ENCODE results near the gene FNIP1. TPM values are rescaled to one million over a fixed set of nuclear protein-coding genes. Genes with fewer than 3 reads are reported as not detected.
"Not testable (repeated sequence)": the region's sequence is repeated elsewhere in the genome, so short reads cannot be mapped to it uniquely, and the experiment has no call there.

Gene FNIP1
- total and polyA plus RNA-seq, 8 donors: 3.2 to 86.1 (median 16.7) TPM

DNA sequence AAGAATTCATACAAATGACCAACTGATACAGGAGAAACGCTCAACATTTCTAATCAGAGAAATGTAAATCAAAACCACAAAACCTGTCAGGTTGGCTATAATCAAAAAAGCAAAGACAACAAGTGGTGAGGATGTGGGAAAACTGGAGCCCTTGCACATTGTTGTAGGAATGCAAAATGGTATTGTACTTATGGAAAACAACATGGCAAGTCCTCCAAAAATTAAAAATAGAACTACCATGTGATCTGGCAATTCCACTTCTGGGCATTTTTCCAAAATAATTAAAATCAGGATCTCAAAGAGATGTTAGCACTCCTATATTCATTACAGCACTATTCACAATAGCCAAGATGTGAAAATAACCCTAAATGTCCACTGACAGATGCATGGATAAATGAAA lies 76.1 kb downstream of the FNIP1 start:
- intact Hi-C loops (cut with DNase I; ENCODE audit: low total_unique reads): no loop called here
- WGBS, 5 donors: 31 to 68% (median 48%) methylated on average over 1 of the region's 1 CpG
- no peak for DNase-seq

DNA sequence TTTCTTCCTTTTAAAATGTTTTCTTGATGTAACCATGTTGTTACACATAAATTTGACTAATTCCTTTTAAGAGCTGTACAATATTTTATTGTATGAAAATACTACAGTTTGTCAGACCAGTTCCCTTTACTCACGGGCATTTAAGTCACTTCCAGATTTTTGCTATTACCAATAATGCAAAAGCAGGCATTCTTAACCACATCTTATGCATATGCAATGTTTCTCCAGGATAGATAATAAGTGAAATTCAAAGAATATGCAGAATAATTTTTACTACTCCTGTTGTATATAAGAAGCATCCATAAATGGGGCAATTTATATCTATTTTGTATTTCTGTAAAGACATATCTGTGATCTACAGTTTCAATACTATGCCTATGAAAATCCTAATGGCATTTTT lies 77.3 kb downstream of the FNIP1 start:
- 92 to 100% (median 94%) methylated on average over 1 of the region's 1 CpG for WGBS, 5 donors
- Histone ChIP-seq H3K9me3 (no peaks in the 10 kb centered on the region), H3K4me3 (no peak overlapping the region), H3K4me1 (no peaks in the 10 kb centered on the region), H3K36me3 (peaks cover 4 to 45% (median 37%) of the 10 kb centered on the region in 4 donors), H3K27ac (no peak overlapping the region), H3K27me3 (no peaks in the 10 kb centered on the region)
- intact Hi-C loops (cut with DNase I; ENCODE audit: low total_unique reads): no loop called here
- TF ChIP-seq EP300 (IDR thresholded peaks at IDR 0.05): no peak
- TF ChIP-seq POLR2AphosphoS5 (IDR thresholded peaks at IDR 0.05): no peak
- no peak for TF ChIP-seq CTCF (IDR thresholded peaks at IDR 0.05)
- no peak for TF ChIP-seq POLR2A (IDR thresholded peaks at IDR 0.05)
- no peak for DNase-seq

More for the DNA sequence above, 76.1 kb downstream of the FNIP1 start:
- Histone ChIP-seq H3K4me1 (no peaks in the 10 kb centered on the region), H3K27ac (no peak overlapping the region), H3K9me3 (no peaks in the 10 kb centered on the region), H3K36me3 (peaks cover 0 to 33% (median 29%) of the 10 kb centered on the region in 4 donors), H3K27me3 (no peaks in the 10 kb centered on the region), H3K4me3 (no peak overlapping the region)
- TF ChIP-seq CTCF (IDR thresholded peaks at IDR 0.05) (no peak), EP300 (IDR thresholded peaks at IDR 0.05) (no peak), POLR2AphosphoS5 (IDR thresholded peaks at IDR 0.05) (no peak), POLR2A (IDR thresholded peaks at IDR 0.05) (no peak)

DNA sequence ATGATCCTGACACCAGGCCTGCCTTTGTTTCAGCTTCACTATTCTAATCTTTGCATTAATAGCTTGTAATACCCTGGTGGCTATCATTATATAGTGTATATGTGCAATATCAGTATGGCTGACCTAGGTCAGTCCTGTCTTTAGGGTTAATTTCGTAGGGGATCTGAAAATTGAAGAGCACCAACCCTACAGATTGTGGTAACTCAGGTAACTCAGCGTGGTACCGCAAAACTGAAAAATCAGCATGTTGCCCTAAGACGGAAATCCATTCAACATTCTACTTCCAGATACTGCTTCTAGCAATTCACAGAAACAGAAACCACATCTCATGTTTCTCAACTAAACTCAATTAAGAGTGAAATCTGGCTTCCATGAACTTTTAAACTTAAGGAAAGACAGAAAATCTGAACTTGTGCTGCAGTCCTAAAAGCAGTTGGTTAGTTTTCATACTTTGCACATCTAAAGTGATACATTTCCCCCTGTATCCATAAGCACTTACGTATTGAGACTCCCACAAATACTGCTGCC lies 78.3 kb downstream of the FNIP1 start:
- no peak overlapping the region for H3K27ac ChIP-seq
- H3K4me1 ChIP-seq: no peaks in the 10 kb centered on the region
- peaks cover 6 to 54% (median 46%) of the 10 kb centered on the region in 4 donors for H3K36me3 ChIP-seq
- 86 to 98% (median 91%) methylated on average over 5 of the region's 5 CpGs for WGBS, 5 donors
- intact Hi-C loops (cut with DNase I; ENCODE audit: low total_unique reads): no loop called here
- no peak for DNase-seq
- H3K27me3 ChIP-seq: no peaks in the 10 kb centered on the region
- no peak overlapping the region for H3K4me3 ChIP-seq
- H3K9me3 ChIP-seq: no peaks in the 10 kb centered on the region
- no peak for TF ChIP-seq CTCF (IDR thresholded peaks at IDR 0.05)
- no peak for TF ChIP-seq POLR2AphosphoS5 (IDR thresholded peaks at IDR 0.05)
- TF ChIP-seq POLR2A (IDR thresholded peaks at IDR 0.05): no peak
- no peak for TF ChIP-seq EP300 (IDR thresholded peaks at IDR 0.05)

DNA sequence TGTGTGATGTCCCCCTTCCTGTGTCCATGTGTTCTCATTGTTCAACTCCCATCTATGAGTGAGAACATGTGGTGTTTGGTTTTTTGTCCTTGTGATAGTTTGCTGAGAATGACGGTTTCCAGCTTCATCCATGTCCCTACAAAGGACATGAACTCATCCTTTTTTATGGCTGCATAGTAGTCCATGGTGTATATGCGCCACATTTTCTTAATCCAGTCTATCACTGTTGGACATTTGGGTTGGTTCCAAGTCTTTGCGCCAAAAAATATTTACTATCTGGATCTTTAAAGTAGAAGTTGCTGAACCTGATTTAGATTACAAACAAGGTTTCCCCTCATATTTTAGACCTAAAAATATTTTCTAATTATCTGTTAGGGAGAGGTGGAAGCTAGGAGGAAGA lies 79.7 kb downstream of the FNIP1 start:
- DNase-seq; H3K4me1 ChIP-seq; H3K9me3 ChIP-seq; intact Hi-C loops (cut with DNase I; ENCODE audit: low total_unique reads); H3K4me3 ChIP-seq; H3K27ac ChIP-seq; H3K27me3 ChIP-seq: not testable (repeated sequence)
- WGBS, 5 donors: 94 to 99% (median 96%) methylated on average over 2 to 3 of the region's 3 CpGs
- H3K36me3 ChIP-seq: peaks cover 6 to 58% (median 54%) of the 10 kb centered on the region in 4 donors

DNA sequence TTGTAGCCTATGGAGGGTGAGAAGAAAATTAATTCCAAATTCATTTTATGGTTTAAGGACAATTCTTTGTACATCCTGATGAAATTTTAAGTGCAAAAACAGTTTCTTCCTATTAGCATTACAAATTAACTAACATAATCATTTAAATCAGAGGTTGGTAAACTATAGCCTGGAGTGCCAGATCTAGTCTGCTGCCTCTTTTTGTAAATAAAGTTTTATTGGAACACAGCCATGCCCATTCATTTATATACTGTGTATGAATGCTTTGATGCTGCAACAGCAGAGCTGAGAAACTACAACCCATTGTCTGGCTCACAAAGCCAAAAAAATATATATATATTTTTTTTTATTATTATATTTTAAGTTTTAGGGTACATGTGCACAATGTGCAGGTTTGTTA lies 80.2 kb downstream of the FNIP1 start:
- DNase-seq: no peak
- intact Hi-C loops (cut with DNase I; ENCODE audit: low total_unique reads): no loop called here
- Histone ChIP-seq H3K36me3 (peaks cover 6 to 58% (median 54%) of the 10 kb centered on the region in 4 donors), H3K27me3 (no peaks in the 10 kb centered on the region), H3K27ac (no peak overlapping the region), H3K9me3 (no peaks in the 10 kb centered on the region), H3K4me1 (no peaks in the 10 kb centered on the region), H3K4me3 (no peak overlapping the region)
- TF ChIP-seq CTCF (IDR thresholded peaks at IDR 0.05): no peak
- TF ChIP-seq POLR2A (IDR thresholded peaks at IDR 0.05): no peak
- no peak for TF ChIP-seq EP300 (IDR thresholded peaks at IDR 0.05)
- no peak for TF ChIP-seq POLR2AphosphoS5 (IDR thresholded peaks at IDR 0.05)

Data from stomach (tissue), 9 donors.